Right kidney (tissue), 9 donors: ENCODE data around the gene CFAP91.

Experiments
- DNase-seq: peaks from one replicate; pipeline ENCODE4 v3.0.0-alpha.2; 2016
- long read RNA-seq, 8 donors: transcript quantifications; one replicate each; lab custom pipeline, GENCODE V29; 2026

The CFAP91 gene
- long read RNA-seq, donor 1, result 0 reads
- long read RNA-seq, donor 2, result 0 reads
- long read RNA-seq, donor 3, full-length matches to known transcripts, result 1 of 1 reads
- long read RNA-seq, donor 3, partial matches to known transcripts, result 0 of 1 reads
- long read RNA-seq, donor 3, other reads (novel, unspliced or antisense), result 0 of 1 reads
- long read RNA-seq, donor 4, result 0 reads
- long read RNA-seq, donor 5, full-length matches to known transcripts, result 1 of 1 reads
- long read RNA-seq, donor 5, partial matches to known transcripts, result 0 of 1 reads
- long read RNA-seq, donor 5, other reads (novel, unspliced or antisense), result 0 of 1 reads
- long read RNA-seq, donor 6, partial matches to known transcripts, result 0 of 1 reads
- long read RNA-seq, donor 6, other reads (novel, unspliced or antisense), result 0 of 1 reads
- long read RNA-seq, donor 7, full-length matches to known transcripts, result 3 of 3 reads
- long read RNA-seq, donor 7, partial matches to known transcripts, result 0 of 3 reads
- long read RNA-seq, donor 7, other reads (novel, unspliced or antisense), result 0 of 3 reads
- long read RNA-seq, donor 8, result 0 reads

- DNase-seq, result peak; percentile 79
Measured at GRCh38 chr3:119702530-119703527, at the start of gene CFAP91. Gene CFAP91, plus strand, starts transcription at chr3:119703022. Its CDS starts 77 bp downstream, at chr3:119703099.

GRCh38 chr3:119653876-119654275, 48.9 kb upstream of the CFAP91 start:
- no peak for DNase-seq

- no peak for DNase-seq
Measured at GRCh38 chr3:119657887-119658702, 44.7 kb upstream of the CFAP91 start.

- DNase-seq, result no peak
Measured at GRCh38 chr3:119658994-119659393, 43.8 kb upstream of the CFAP91 start.

GRCh38 chr3:119659606-119660291, 43.1 kb upstream of the CFAP91 start:
- DNase-seq, result no peak

- DNase-seq, result no peak
Measured at GRCh38 chr3:119660474-119661440, 42.1 kb upstream of the CFAP91 start, which contains the start of gene POPDC2. Gene POPDC2, minus strand, starts transcription at chr3:119660589. Its CDS starts 166 bp downstream, at chr3:119660423.

- no peak for DNase-seq
Measured at GRCh38 chr3:119662604-119663373, 40.0 kb upstream of the CFAP91 start.

- DNase-seq, result no peak
Measured at GRCh38 chr3:119663885-119664284, 38.9 kb upstream of the CFAP91 start.

- no peak for DNase-seq
Measured at GRCh38 chr3:119664370-119664769, 38.5 kb upstream of the CFAP91 start.

- no peak for DNase-seq
Measured at GRCh38 chr3:119664850-119665379, 37.9 kb upstream of the CFAP91 start.

- DNase-seq, result no peak
Measured at GRCh38 chr3:119665954-119666559, 36.8 kb upstream of the CFAP91 start.

GRCh38 chr3:119669906-119670570, 32.8 kb upstream of the CFAP91 start:
- no peak for DNase-seq

GRCh38 chr3:119672776-119673175, 30.0 kb upstream of the CFAP91 start:
- no peak for DNase-seq

GRCh38 chr3:119673875-119674274, 28.9 kb upstream of the CFAP91 start:
- DNase-seq, result no peak

GRCh38 chr3:119675188-119675874, 27.5 kb upstream of the CFAP91 start:
- DNase-seq, result no peak

GRCh38 chr3:119676020-119676419, 26.8 kb upstream of the CFAP91 start:
- no peak for DNase-seq
